Fibroblast of lung (primary cell): ENCODE measurements around the gene USP21.

Experiments used
- CTCF ChIP-seq, 2 donors: IDR thresholded peaks in 1 of 2; conservative IDR thresholded peaks in 1 of 2; 1 replicate in 1 of 2; 2 replicates in 1 of 2; pipeline ENCODE4 v1.5.1; 2011 to 2012; ENCODE audit warnings: low read length in 2 of 2, control low read depth in 1 of 2, inconsistent platforms in 1 of 2, low read depth in 1 of 2, mild to moderate bottlenecking in 1 of 2
- EZH2 ChIP-seq: IDR thresholded peaks from 2 replicates; pipeline ENCODE4 v1.5.1; 2012; ENCODE audit warnings: low read length, control low read depth, mild to moderate bottlenecking; ENCODE audit errors: missing control alignments

GRCh38 chr1:161133220-161133740 lies 26.0 kb upstream of the USP21 start:
- TF ChIP-seq CTCF (conservative IDR thresholded peaks at IDR 0.05 in 1 of 2, IDR thresholded peaks at IDR 0.05 in 1 of 2; ENCODE audit: low read depth in 1 of 2, low read length in 2 of 2) (no peak), EZH2 (no peak)
